ENCODE results near the gene CASZ1. TPM values are rescaled to one million over a fixed set of nuclear protein-coding genes. Genes with fewer than 3 reads are reported as not detected.

The CASZ1 gene
- total and polyA plus RNA-seq, 12 donors, result 2.5 to 35.2 (median 7.0) TPM

DNA sequence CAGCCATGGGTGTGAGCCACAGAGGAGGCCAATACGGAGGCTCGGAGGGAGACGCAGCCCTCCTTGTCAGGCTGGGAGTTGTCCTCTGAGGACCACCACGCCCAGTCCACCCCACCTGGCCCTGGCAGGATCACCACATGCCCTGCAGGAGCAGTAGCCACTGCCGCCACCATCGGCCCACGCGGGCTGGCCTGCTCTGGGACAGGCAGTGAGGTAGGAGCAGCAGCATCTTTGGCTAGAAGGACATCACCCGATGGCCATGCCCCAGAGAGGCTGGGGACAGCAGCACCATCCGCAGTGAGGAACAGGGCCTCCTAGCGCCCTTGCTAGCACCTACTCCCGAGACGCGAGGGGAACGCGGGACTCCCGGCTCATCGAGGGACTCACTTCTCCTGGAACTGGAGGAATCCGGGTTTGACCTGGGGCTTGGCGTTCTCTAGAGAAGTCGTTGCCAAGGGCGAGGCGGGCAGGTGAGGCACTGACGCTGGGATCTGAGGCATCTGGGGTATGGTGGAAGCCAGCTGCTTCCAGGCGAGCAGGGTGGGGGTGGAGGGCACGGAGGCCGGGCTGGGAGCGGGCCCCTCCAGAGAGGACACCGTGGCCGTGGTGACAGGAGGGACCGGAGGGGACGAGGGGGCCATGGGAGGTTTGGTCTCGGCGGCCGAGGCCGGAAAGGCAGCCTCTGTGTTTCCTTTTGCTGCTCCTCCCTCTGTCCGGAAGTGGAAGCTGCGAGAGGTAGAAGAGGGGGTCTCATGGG, 148.9 kb downstream of the CASZ1 start:
- Histone ChIP-seq H3K27ac (no peak overlapping the region), H3K4me3 (no peak overlapping the region), H3K36me3 (replicated peaks in 1 of 2) (no peaks in the 10 kb centered on the region), H3K27me3 (no peaks in the 10 kb centered on the region), H3K9me3 (replicated peaks in 1 of 3) (no peaks in the 10 kb centered on the region), H3K4me1 (replicated peaks in 1 of 2) (no peaks in the 10 kb centered on the region)
- intact Hi-C loops (cut with DNase I), result no loop called here
- DNase-seq, result no peak
- 92 to 95% (median 93%) methylated on average over 20 to 38 of the region's 38 CpGs for WGBS, 4 donors
- no peak for TF ChIP-seq POLR2A (IDR thresholded peaks at IDR 0.05)
- TF ChIP-seq, protein P1, sequence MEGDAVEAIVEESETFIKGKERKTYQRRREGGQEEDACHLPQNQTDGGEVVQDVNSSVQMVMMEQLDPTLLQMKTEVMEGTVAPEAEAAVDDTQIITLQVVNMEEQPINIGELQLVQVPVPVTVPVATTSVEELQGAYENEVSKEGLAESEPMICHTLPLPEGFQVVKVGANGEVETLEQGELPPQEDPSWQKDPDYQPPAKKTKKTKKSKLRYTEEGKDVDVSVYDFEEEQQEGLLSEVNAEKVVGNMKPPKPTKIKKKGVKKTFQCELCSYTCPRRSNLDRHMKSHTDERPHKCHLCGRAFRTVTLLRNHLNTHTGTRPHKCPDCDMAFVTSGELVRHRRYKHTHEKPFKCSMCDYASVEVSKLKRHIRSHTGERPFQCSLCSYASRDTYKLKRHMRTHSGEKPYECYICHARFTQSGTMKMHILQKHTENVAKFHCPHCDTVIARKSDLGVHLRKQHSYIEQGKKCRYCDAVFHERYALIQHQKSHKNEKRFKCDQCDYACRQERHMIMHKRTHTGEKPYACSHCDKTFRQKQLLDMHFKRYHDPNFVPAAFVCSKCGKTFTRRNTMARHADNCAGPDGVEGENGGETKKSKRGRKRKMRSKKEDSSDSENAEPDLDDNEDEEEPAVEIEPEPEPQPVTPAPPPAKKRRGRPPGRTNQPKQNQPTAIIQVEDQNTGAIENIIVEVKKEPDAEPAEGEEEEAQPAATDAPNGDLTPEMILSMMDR (IDR thresholded peaks at IDR 0.05), result no peak

DNA sequence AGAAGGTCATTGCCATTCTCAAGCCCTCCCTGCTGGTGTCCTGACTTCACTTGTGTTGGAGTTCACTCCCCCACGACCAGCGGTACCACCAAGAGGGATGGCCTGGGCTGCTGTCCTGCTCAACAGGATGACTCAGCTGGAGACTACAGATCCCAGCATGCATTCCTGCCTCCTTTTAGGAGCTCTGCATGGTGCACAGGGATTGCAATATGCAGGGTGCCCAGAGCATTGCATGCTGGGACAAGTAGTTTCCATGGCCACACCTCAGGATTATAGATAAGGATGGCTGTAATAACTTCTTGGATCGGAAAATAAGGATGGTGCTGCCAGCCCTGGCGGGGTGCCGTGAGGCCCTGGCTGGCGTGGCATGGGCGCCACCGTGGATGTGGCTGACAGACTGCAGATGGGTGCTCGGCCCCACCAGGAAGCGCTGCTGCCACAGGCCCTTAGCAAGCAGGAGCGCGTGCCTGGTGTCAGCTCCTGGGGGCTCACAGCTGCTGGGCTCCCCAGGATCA, 150.0 kb downstream of the CASZ1 start:
- Histone ChIP-seq H3K4me1 (replicated peaks in 1 of 2) (no peaks in the 10 kb centered on the region), H3K27me3 (no peaks in the 10 kb centered on the region), H3K9me3 (replicated peaks in 1 of 3) (no peaks in the 10 kb centered on the region), H3K36me3 (replicated peaks in 1 of 2) (no peaks in the 10 kb centered on the region), H3K4me3 (no peak overlapping the region), H3K27ac (no peak overlapping the region)
- WGBS, 4 donors, result 91 to 96% (median 94%) methylated on average over 7 to 12 of the region's 12 CpGs
- peak in 2 of 7 donors; percentile 43 to 58 for DNase-seq
- no peak for TF ChIP-seq POLR2A (IDR thresholded peaks at IDR 0.05)
- TF ChIP-seq, protein P1 (IDR thresholded peaks at IDR 0.05), result no peak
- intact Hi-C loops (cut with DNase I), result no loop called here

DNA sequence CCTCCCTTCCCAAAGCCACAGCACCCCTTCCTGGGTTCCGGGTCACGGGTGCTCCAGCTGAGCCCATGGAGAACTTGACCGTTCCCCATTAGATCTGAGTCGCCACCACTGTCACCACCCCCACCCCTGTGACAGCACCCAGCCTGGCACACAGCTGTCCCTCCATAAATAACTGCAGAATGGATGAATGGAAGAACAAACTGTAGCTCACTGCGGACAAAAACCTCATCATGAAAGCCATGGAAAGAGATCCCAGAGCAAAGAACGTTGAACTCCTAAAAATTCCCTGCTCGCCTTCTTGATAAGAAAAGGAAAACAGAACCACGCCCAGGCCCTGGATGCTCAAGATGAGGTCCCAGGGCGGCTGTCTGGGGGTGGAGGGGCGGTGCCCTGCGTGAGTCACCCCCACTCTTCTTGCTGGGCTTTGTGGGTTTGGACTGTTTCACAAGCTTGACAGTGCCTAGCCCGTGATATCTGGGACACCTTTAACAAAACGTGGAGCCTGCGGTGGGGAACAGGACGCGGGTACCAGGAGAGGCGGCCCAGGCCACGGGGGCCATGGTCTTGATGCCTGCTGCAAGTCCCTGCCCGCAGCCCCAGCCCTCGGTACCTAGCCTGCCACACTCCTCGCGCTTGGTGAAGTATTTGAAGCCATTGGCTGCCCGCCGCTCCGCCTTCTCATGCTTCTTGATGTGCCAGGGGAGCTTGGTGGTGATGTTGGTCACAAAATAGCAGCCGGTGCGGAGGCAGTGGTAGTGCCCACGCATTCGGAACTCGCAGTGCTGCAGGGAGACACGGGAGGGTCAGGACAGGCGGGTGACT, 151.9 kb downstream of the CASZ1 start:
- Histone ChIP-seq H3K4me1 (replicated peaks in 1 of 2) (no peaks in the 10 kb centered on the region), H3K36me3 (replicated peaks in 1 of 2) (no peaks in the 10 kb centered on the region), H3K9me3 (replicated peaks in 1 of 3) (no peaks in the 10 kb centered on the region), H3K27ac (no peak overlapping the region), H3K27me3 (no peaks in the 10 kb centered on the region), H3K4me3 (no peak overlapping the region)
- no peak for DNase-seq
- no peak for TF ChIP-seq POLR2A (IDR thresholded peaks at IDR 0.05)
- TF ChIP-seq, protein P1 (IDR thresholded peaks at IDR 0.05), result no peak
- intact Hi-C loops (cut with DNase I), result no loop called here
- WGBS, 4 donors, result 92 to 95% (median 94%) methylated on average over 29 to 32 of the region's 32 CpGs

DNA sequence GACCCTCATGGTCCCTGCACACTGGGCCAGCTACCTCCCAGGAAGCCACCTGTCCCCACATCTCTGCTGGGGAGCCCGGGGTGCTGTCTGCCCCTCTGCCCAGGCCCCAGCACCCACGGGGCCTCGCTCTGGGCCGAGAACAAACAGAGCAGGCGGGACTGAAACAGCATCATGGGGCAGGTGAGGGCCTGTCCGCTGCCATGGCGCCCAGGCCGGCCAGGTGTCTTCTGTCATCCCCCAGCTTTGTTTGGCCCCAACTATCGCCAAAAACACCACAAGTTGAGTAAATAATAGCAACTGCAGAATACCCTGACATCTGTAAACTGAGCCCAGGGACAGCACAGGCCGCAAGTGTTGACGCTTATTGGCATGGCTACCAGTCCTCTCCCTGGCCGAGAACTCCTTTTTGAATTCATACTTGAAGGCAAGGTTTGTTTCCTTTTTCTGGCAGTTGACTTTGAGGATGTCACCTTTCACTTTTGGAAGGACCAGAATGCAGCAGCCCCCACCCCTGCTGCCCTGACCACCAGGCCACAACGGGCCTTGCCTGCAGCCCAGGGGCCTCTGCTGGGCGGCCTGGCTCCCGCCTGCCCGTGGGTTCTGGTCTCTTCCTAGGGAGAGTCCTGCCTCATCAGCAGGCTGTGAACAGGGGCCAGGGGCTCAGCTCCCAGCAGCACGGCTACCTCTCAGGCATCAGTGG, 152.7 kb downstream of the CASZ1 start:
- intact Hi-C loops (cut with DNase I), result no loop called here
- Histone ChIP-seq H3K4me3 (no peak overlapping the region), H3K27ac (no peak overlapping the region), H3K36me3 (replicated peaks in 1 of 2) (no peaks in the 10 kb centered on the region), H3K27me3 (no peaks in the 10 kb centered on the region), H3K9me3 (replicated peaks in 1 of 3) (no peaks in the 10 kb centered on the region), H3K4me1 (replicated peaks in 1 of 2) (no peaks in the 10 kb centered on the region)
- no peak for DNase-seq
- 82 to 96% (median 93%) methylated on average over 4 to 17 of the region's 17 CpGs for WGBS, 4 donors
- TF ChIP-seq, protein P1 (IDR thresholded peaks at IDR 0.05), result no peak
- TF ChIP-seq POLR2A (IDR thresholded peaks at IDR 0.05), result no peak

Measured in adrenal gland (tissue), 12 donors.